ENCODE results near the gene CA11.
"Not testable (repeated sequence)": the region's sequence is repeated elsewhere in the genome, so short reads cannot be mapped to it uniquely, and the experiment has no call there.

Gene CA11

DNA sequence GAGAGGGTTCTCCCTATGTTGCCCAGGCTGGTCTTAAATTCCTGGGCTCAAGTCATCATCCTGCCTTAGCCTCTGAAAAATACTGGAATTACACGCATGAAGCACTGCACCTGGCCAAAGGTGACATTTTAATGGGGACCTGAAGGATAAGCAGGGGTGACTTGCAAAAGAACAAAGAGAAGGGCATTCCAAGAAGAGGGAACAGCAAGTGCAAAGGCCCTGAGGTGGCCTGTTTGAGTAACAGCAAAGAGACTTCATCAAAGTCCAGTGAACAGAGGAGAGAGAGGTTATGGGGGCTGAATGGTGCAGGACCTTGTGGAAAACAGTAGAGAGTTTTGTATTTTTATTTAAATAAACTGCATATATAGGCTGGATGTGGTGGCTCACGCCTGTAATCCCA is 4.1 kb downstream of the CA11 start:
- DNase-seq (ENCODE audit: low read depth): no peak

DNA sequence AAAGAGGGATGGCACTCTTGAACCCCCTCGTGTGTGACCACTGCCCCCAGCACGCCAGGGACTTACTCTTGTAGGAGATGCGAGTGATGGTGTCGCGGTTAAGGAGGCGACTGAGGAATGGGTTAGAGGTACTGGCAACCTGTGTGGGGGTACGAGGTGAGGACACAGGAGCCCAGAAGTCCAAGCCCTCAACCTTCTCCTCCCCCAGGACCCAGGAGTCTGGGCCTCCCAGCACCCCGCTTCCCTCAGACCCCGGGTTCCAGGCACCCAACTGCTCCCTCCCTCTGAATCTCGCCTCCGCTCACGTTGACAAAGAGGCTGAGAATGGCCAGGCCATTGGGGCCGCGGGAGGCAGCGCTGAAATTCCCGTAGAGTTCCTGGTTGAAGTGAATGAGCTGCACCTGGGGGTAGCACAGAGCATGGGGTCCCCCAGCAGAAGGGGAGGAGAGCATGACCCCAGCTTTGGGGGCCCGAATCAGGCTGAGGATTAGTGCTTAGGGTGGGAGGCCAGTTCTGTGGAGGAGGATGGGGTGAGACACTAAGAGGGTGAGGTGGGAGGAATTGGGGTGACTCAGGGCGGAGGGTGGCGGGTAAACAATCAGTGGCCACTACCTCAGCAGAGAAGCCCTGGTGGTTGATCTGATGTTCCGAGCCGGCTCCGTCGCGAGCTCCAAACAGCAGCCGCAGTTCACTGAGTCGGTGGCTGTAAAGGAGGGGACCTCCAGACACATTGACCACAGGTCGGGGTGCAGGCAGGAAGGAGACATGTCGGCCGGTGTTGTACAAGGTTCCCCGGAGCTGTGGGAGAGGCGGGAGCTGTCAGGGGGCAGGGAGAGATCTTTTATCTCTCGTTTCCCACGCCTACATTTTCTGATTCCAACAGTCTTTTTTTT is 6.3 kb downstream of the CA11 start:
- no peak for DNase-seq (ENCODE audit: low read depth)

DNA sequence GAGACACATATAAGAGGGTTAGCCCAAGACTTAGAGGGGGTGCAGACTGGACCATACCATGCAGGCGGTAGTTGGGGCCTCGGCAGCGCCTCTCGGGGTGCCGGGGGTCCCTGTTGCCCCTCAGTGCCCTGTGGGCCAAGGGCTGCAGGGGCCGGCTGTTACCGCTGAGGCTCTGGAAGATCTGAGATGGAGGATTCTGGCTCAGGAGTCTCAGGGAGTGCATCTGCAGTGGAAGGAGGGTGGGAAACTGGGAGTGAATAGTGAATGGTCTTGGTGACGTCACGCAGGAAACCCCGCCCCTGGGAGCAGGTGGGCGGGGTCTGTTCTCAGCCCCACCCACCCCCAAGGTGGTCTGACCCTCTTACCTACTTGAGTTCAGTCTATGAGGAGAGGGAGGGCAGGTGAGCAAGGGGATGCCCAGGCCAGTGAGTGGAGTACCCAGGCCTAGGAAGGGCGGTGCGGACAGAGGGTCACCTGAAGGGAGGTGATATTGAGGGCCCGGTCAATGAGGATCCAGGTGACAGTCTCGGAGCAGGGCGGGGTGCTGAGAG is 7.1 kb downstream of the CA11 start:
- DNase-seq (ENCODE audit: low read depth): no peak

DNA sequence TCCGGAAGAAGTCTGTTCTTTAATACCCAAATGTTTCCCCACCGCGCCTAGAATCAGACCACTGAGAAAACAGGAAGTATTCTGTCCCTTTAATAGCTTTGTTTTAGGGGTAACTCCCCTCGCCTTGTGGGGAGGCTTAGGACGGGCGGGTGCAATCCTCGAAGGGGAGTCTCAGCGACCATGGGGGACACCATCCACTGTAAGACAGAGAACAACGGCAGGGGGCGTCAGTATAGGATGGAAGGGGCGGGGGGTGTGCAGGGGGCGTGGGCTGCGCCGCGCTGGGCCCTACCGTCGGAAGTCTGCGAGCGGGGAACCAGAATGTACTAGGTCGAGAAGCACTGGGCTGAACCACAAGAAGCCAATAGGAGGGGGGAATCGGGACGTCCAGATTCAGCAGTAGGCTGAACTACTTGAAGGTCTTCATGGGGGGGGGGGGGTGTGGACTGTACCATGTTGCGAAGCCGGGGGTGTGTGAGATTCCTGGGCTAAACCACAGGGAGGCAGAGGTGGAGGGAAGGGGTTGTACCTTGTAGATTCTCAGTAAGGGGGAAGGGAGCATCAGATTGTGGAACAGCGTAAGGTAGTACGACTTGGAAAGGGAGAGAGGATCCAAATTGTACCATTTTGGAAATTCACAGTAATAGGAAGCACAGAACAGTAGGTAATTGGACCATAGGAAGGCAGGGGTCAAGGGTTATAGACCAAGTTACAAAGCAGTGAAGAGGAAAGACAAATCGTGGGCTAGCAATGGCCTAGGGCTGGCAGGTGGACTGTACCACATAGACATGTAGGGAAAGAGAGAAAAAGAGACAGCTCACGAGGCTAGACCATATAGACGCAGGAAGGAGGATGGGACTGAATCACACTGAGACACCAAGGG is 7.8 kb downstream of the CA11 start:
- DNase-seq (ENCODE audit: low read depth): peak; percentile 71

DNA sequence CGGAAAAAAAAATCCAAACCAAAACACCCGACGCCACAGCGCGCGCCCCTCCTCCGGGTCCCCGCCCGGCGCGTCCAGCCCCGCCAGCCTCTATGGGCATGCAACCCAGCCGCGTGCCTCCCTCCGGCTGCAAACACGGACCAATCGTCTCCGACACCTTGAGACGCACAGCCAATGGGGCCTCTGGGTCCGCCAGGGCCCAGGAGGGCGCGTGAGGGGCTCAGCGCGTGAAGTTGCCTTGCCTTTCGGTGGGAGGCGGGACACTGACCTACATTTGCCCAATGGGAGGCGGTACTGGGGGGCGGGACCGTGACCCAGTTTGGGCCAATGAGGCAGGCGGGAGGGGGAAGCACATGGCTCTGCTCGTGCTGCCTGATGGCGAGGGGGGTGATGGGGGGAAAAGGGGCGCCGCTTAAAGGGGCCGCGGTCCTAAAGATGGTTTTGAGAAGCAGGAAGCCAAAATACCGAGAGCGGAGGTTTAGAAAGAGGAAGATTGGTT is 8.5 kb downstream of the CA11 start:
- peak; percentile 99 for DNase-seq (ENCODE audit: low read depth)

DNA sequence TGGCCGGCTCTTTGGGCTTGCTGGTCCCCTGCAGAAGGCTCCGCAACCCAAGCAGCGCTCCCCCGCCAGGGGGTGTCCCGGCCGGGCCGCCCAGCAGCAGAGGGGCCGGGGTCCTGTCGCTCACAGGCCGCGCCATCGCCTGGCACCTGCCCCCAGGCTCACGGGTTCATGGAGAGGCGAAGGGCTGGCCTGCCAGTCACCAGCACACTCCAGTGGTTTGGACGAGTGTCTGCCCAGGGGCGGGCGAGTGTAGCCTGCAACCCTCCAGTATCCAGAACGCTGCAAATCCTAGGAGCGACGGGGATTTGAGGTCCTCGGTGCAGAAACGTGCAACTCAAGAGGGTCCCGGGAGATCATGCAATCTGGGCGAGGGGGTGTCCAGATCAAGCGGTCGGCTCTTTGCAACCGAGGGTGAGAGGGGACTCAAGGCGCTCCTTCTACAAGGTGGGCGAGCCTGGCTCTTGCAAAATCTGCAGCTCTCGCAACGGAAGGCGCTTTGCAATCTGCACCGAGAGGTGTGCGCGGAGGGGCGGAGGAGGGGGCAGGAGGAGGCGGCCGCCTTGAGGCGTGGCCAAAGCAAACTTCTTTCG is 9.0 kb downstream of the CA11 start, which contains the start of gene DBP:
DBP (minus strand) TSS at position 521 of the 590 bp plus-strand sequence; CDS start at position 136, 385 bp downstream.
- no peak for DNase-seq (ENCODE audit: low read depth)

DNA sequence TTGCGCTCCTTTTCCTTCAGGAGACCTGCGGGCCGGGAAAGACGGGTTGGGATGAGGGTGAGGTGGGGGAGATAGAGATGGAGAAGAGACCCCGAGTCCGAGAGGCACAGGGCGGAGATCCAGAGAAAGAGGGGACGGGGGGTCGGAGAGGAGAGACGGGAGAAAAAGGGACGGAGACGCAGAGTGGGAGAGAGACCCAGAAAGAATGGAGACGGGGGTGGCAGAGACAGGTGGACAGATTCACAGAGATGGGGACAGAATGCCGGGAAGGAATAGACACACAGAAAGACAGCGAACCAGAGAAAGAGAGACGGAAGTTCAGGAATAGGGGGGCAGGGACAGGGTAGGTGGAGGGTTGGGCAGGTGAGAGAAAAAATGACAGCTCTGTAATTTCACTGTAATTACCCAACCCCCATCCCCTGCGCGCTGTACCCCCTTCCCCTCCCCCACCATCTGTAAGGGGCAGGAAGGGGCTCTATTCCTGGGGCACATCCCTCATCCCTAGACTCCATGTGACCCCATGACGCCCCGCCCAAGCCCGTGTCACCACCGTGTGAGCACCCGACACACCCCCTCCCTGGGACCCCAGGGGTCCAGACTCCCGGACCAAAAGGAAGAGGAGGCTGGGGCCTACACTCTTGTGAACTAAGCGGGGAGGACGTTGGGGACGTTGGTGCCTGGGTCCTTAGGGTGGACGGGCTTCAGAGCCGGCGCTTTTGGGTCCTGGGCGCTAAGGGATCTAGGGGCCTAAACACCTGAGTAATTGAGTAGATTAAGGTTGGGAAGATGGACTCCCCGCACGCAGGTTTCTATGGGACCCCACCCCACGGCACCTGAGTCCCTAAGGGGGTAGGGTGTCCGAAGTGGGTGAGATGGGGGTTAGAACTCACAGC is 9.8 kb downstream of the CA11 start:
- no peak for DNase-seq (ENCODE audit: low read depth)

DNA sequence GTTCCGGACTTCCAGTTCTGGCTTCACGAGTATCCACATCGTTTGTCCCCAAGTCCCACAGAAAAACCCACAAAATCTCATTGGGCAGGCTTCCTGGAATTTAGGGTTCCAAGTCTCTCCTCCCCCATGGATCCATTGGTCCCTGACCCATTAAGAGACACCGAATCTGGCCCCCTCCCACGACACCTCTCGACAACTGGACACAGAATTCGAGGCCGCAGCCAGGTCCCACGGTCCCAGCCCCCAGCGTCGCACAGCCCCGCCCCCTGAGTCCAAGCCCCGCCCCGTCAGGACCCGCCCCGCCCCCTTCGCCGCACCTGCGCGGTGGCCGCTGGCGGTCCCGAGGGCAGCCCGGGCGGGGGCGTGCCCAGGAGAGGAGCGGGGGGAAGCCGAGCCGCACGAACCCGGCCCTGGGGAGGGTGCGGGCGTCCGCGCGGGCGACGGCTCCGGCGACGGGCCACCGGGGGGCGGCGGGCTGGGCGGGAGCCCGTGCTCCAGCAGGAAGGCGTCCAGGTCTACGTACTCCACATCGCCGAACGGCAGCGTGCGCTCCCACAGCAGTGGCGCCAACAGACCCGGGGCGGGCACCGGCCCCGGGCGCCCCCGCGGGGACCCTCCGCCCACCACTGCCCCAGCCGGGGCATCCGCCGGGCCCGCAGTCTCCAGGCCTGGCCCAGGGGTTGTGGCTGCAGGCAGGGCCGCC is 10.6 kb downstream of the CA11 start:
- peak; percentile 74 for DNase-seq (ENCODE audit: low read depth)

DNA sequence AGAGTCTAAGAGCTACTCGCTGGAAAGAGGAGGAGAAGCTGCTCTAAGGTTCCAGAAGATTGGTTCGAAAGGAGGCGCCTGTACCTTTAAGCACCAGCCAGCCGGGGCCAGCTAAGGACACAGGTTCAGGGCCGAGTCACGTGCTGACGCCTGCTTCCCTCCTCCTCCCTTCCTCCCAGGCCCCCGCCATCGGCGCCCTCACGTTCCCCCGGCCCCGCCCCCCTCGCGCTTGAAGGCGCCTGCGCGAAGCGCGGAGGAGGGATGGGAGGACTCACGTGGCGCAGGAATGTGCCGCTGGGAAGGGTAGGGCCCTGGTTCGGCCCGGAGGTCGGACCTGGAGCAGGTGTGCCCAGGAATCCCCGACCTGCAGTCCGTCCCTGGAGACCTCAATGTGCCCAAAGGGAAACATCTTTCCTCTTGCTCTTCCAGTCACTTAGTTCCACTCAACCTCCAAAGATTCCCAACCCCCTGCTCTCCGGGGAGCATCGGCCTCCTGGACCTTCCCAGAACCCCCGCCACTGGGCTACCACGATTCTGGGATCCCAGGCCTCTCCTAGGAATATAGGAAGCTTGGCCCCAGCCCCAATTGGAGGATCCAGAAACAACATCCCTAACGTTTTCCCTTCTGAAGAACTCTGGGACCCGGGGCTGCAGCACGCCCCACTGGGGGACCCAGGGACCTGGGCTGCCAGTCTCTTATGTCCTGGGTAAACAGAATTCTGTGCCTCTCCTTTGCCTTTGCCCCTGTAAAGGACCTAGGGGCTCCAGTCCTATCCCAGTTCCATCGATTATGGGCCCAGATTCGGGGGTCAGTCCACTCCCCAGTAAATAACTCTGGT is 11.3 kb downstream of the CA11 start:
- DNase-seq (ENCODE audit: low read depth): peak; percentile 88

DNA sequence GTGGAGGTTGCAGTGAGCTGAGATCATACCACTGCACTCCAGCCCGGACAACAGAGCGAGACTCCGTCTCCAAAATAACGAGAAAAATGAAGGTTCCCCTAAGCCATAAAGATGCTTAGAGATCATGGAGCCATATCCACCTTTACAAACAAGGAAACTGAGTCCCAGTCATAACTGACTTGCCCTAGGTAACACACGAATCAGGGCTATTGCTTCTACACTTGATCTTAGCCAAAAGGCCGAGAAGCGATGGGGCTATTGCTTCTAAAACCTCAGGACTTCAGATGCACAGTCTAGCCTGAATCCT is 12.0 kb downstream of the CA11 start:
- no peak for DNase-seq (ENCODE audit: low read depth)

DNA sequence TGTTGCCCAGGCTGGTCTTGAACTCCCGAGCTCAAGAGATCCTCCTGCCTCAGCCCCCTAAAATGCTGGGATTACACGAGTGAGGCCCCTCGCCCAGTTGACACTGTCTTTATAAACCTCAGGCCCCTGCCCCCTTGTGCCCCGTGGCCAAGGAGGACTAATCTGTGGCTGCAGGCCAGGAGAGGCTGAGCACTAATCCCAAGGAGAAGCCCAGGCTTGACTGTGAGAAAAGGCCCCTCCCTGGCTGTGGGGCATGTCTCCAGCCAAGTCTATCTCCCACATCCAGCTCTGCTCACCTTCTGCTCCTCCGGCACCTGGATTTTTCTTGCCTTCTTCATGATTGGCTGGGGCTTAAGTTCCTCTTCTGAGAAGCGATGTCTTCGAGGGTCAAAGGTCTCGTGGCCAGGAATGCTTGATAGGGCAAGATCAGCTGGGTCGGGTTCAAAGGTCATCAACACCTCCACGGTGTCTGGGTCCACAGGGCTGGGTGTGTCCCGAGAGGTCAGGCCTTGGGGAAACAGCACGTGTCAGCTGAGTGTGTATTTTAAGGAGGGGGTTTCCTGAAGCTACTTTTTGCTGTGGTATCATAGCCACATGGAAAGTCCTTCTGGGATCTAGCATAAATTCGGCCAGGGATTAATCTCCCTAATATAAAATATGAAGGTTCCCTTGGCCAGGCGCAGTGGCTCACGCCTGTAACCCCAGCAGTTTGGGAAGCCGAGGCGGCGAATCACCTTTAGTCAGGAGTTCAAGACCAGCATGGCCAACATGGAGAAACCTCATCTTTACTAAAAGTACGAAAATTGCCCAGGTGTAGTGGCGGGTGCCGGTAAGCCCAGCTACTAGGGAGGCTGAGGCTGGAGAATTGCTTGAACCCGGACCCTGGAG is 12.6 kb downstream of the CA11 start:
- no peak for DNase-seq (ENCODE audit: low read depth)

DNA sequence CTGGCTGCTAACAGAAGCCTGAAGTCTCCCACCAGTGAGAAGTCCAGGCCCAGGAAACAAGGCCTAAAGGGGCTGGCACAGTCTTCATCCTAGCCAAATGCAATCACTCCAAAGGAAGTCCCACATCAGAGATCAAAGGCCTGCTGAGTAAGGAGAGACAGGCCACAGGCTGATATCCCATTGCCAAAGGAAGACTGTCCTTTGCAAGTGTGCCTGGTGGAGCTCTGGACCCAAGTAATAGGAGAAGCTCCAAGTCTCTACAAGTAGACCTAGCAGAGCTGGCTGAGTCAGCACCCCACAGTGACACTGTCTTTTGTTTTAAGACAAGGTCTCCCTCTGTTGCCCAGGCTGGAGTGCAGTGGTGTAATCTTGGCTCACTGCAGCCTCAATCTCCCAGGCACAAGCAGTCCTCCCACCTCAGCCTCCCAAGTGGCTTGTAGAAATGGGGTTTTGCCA is 13.3 kb downstream of the CA11 start:
- no peak for DNase-seq (ENCODE audit: low read depth)

DNA sequence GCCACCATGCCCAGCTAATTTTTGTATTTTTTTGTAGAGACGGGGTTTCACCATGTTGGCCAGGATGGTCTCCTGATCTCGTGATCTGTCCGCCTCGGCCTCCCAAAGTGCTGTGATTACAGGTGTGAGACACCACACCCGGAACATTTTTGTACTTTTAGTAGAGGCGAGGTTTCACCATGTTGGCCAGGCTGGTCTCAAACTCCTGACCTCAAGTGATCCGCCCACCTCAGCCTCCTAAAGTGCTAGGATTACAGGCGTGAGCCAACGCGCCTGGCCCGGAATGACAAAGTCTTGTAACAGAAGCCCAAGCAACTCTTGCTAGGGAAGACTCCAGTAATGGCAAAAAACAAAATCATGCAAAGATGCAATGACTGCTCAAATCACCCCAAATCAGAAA is 13.7 kb downstream of the CA11 start:
- DNase-seq (ENCODE audit: low read depth): not testable (repeated sequence)

DNA sequence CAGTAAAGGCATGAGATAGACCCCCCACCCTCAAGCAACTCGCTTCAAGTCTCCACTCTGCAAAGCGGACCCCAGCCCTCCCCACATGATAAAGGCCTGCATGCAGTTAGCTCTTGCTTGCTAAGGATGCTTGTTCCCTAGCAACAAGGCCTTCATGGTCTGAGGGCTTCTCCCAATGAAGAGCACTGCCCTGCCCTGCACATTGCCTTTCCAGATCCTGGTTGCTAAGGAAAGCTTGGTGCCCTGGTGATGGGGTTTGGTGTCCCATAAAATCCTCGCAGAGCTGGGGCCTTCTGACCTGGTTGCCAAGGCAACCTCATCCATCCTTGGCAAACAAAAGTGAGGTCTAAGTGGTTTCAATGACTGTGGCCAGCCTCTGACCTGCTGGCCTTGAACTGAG is 14.8 kb downstream of the CA11 start:
- no peak for DNase-seq (ENCODE audit: low read depth)

DNA sequence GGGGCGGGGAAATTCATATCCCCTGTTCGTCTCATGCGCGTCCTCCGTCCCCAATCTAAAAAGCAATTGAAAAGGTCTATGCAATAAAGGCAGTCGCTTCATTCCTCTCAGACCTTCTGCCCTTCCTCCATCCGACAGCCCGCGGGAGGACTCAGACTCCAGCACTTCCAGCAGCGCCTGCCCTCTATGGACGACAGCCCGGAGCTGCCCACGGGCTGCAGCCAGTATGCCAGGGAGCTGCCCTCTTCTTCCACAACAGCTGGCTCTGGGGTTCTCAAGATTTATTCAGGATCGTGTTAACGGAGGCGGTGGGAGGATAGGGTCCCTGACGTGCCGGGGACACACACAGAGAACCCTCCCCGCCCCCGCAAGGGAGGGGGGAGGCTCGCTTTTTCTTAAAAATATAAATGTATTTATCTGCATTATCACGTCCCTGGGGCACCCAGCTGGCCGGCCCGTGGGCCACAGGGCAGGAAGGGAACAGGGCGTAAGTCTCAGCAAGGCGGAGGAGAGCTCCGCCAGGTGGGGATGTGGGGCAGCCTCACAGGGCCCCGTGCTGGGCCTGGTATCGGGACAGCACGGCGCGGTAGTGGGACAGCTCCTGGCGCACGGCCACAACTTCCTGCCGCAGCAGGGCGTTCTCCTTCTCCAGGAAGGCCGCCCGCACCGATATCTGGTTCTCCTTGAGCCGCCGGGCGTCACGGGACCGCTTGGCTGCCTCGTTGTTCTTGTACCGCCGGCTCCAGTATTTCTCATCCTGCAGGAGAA is 15.5 kb downstream of the CA11 start:
- no peak for DNase-seq (ENCODE audit: low read depth)

DNA sequence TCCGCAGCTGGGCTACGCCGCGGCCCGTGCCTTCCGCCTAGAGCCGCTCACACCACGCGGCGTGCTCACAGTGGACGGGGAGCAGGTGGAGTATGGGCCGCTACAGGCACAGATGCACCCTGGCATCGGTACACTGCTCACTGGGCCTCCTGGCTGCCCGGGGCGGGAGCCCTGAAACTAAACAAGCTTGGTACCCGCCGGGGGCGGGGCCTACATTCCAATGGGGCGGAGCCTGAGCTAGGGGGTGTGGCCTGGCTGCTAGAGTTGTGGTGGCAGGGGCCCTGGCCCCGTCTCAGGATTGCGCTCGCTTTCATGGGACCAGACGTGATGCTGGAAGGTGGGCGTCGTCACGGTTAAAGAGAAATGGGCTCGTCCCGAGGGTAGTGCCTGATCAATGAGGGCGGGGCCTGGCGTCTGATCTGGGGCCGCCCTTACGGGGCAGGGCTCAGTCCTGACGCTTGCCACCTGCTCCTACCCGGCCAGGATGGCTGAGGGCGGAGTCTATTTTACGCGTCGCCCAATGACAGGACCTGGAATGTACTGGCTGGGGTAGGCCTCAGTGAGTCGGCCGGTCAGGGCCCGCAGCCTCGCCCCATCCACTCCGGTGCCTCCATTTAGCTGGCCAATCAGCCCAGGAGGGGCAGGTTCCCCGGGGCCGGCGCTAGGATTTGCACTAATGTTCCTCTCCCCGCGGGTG is 16.2 kb downstream of the CA11 start:
- DNase-seq (ENCODE audit: low read depth): no peak

DNA sequence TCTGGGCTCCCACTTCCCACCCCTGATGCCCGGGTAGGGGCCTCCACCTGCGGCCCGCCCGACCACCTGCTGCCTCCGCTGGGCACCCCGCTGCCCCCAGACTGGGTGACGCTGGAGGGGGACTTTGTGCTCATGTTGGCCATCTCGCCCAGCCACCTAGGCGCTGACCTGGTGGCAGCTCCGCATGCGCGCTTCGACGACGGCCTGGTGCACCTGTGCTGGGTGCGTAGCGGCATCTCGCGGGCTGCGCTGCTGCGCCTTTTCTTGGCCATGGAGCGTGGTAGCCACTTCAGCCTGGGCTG is 16.7 kb downstream of the CA11 start:
- DNase-seq (ENCODE audit: low read depth): no peak
